ENCODE measurements around the gene RNF2.

DNA sequence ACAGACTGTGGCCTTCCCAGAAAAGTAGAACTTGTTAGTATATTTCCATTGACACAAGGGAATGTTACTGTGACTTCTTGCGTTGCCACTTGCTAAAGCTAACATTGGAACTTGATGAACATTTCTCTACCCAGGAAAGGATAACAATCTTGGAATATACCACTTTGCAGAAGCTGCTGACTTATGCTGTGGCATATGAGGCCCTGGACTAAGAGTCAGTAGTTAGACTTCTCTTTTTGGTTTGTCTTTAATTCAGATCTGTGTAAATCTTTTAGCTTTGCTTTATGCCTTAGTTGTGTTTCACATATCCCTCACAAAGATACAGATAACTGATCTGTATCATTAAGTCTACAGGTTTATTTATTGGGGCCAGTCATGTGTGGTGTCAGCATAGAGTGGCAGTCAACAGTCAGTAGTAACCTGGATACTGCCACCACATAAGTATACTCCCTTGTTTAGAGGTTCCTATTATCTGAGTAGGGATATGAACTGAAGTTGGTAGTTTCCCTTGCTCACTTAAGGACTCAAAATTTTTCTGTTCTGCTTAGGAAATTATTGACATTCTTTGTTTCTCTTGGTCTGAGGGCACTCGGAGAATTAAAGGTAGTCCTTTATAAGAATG is 14.7 kb downstream of the RNF2 start:
- TF ChIP-seq, protein P1, sequence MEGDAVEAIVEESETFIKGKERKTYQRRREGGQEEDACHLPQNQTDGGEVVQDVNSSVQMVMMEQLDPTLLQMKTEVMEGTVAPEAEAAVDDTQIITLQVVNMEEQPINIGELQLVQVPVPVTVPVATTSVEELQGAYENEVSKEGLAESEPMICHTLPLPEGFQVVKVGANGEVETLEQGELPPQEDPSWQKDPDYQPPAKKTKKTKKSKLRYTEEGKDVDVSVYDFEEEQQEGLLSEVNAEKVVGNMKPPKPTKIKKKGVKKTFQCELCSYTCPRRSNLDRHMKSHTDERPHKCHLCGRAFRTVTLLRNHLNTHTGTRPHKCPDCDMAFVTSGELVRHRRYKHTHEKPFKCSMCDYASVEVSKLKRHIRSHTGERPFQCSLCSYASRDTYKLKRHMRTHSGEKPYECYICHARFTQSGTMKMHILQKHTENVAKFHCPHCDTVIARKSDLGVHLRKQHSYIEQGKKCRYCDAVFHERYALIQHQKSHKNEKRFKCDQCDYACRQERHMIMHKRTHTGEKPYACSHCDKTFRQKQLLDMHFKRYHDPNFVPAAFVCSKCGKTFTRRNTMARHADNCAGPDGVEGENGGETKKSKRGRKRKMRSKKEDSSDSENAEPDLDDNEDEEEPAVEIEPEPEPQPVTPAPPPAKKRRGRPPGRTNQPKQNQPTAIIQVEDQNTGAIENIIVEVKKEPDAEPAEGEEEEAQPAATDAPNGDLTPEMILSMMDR (IDR thresholded peaks at IDR 0.05), result no peak
- no peak for TF ChIP-seq ZFX (IDR thresholded peaks at IDR 0.05; ENCODE audit: borderline replicate concordance)

All from 22Rv1 (cell line).